Liver (tissue), 9 donors: ENCODE data around the gene OGFOD1. TPM values are rescaled to one million over a fixed set of nuclear protein-coding genes. Genes with fewer than 3 reads are reported as not detected.

Experiments used
- DNase-seq: peaks from one replicate; pipeline ENCODE4 v3.0.0-alpha.2; 2017; ENCODE audit warnings: low spot score
- H3K27ac ChIP-seq, 2 donors: one replicate each; pipeline ENCODE4 v1.7.0; 2013; ENCODE audit warnings: inconsistent platforms in 2 of 2, low read length in 2 of 2, control low read depth in 1 of 2, low read depth in 1 of 2, mild to moderate bottlenecking in 1 of 2
- H3K27me3 ChIP-seq, 4 donors: one replicate each; pipeline versions ENCODE4 v1.6.1 to v1.7.0; 2013; ENCODE audit warnings: low read length in 3 of 4, inconsistent platforms in 1 of 4, mild to moderate bottlenecking in 1 of 4, moderate library complexity in 1 of 4; ENCODE audit not compliant: control insufficient read depth in 4 of 4, insufficient read depth in 4 of 4
- H3K36me3 ChIP-seq, 4 donors: one replicate each; pipeline versions ENCODE4 v1.6.1 to v1.7.0; 2013; ENCODE audit warnings: low read length in 3 of 4, mild to moderate bottlenecking in 3 of 4, low read depth in 1 of 4, moderate library complexity in 1 of 4; ENCODE audit not compliant: control insufficient read depth in 4 of 4, insufficient read depth in 3 of 4
- H3K4me1 ChIP-seq, 4 donors: one replicate each; pipeline versions ENCODE4 v1.6.1 to v1.7.0; 2013; ENCODE audit warnings: low read length in 3 of 4, mild to moderate bottlenecking in 3 of 4, moderate library complexity in 1 of 4; ENCODE audit not compliant: control insufficient read depth in 4 of 4, insufficient read depth in 4 of 4
- H3K4me3 ChIP-seq, 3 donors: one replicate each; pipeline versions ENCODE4 v1.6.1 to v1.7.0; 2013; ENCODE audit warnings: low read length in 3 of 3, control low read depth in 1 of 3, low read depth in 1 of 3, mild to moderate bottlenecking in 1 of 3
- H3K9ac ChIP-seq, 2 donors: one replicate each; pipeline ENCODE4 v1.7.0; 2013; ENCODE audit warnings: low read length in 2 of 2, mild to moderate bottlenecking in 2 of 2, moderate library complexity in 2 of 2, control low read depth in 1 of 2, low read depth in 1 of 2
- H3K9me3 ChIP-seq, 4 donors: one replicate each; pipeline versions ENCODE4 v1.6.1 to v1.7.0; 2013; ENCODE audit warnings: low read length in 3 of 4; ENCODE audit not compliant: control insufficient read depth in 4 of 4
- EGR1 ChIP-seq, 2 donors: IDR thresholded peaks; 2 replicates each; pipeline ENCODE4 v1.6.1; 2016 to 2018; ENCODE audit warnings: antibody characterized with exemption in 2 of 2, low read depth in 2 of 2
- FOXA1 ChIP-seq: IDR thresholded peaks from 2 replicates; pipeline ENCODE4 v1.6.1; 2016; ENCODE audit warnings: antibody characterized with exemption
- FOXA2 ChIP-seq: IDR thresholded peaks from 2 replicates; pipeline ENCODE4 v1.6.1; 2016; ENCODE audit warnings: antibody characterized with exemption
- HNF4G ChIP-seq: IDR thresholded peaks from 2 replicates; pipeline ENCODE4 v1.6.1; 2016; ENCODE audit warnings: antibody characterized with exemption
- JUND ChIP-seq, 2 donors: IDR thresholded peaks; 2 replicates each; pipeline ENCODE4 v1.6.1; 2016; ENCODE audit warnings: antibody characterized with exemption in 2 of 2
- MAX ChIP-seq: IDR thresholded peaks from 2 replicates; pipeline ENCODE4 v1.6.1; 2016; ENCODE audit warnings: antibody characterized with exemption
- NR2F2 ChIP-seq: IDR thresholded peaks from 2 replicates; pipeline ENCODE4 v1.6.1; 2016; ENCODE audit warnings: antibody characterized with exemption
- RAD21 ChIP-seq, 2 donors: IDR thresholded peaks; 2 replicates each; pipeline ENCODE4 v1.6.1; 2016; ENCODE audit warnings: antibody characterized with exemption in 2 of 2, mild to moderate bottlenecking in 2 of 2
- REST ChIP-seq: IDR thresholded peaks from 2 replicates; pipeline ENCODE4 v1.6.1; 2016; ENCODE audit warnings: antibody characterized with exemption, mild to moderate bottlenecking
- RXRA ChIP-seq, 2 donors: IDR thresholded peaks; 2 replicates each; pipeline ENCODE4 v1.6.1; 2017 to 2018; ENCODE audit warnings: antibody characterized with exemption in 2 of 2, mild to moderate bottlenecking in 1 of 2
- SP1 ChIP-seq: IDR thresholded peaks from 2 replicates; pipeline ENCODE4 v1.6.1; 2018; ENCODE audit warnings: antibody characterized with exemption, mild to moderate bottlenecking
- TAF1 ChIP-seq: conservative IDR thresholded peaks from 2 replicates; pipeline ENCODE4 v1.6.1; 2016; ENCODE audit warnings: antibody characterized with exemption, mild to moderate bottlenecking
- YY1 ChIP-seq: IDR thresholded peaks from 2 replicates; pipeline ENCODE4 v1.6.1; 2016; ENCODE audit warnings: antibody characterized with exemption, mild to moderate bottlenecking
- ZBTB33 ChIP-seq: IDR thresholded peaks from 2 replicates; pipeline ENCODE4 v1.6.1; 2016; ENCODE audit warnings: antibody characterized with exemption
- WGBS: extraction: QIAGEN DNeasy Blood & Tissue Kit; methylation state at CpG from one replicate; pipeline ENCODE4 v1.1.7; 2013; 5-methylcytosine and 5-hydroxymethylcytosine counted together
- polyA plus RNA-seq, 2 donors: library from polyadenylated mRNA; stranded (reverse) in 1 of 2; unstranded in 1 of 2; fragments of 200-250 nt in 1 of 2; fragments of >200 nt in 1 of 2; fragmentation: Nextera tagmentation in 1 of 2; extraction: Ambion mirVana in 1 of 2; gene quantifications; one replicate each; pipeline versions ENCODE4 v1.2.1 to v1.2.3, GENCODE V29; 2013 to 2015
- total RNA-seq, 2 donors: library from RNA; depleted of rRNA; stranded (reverse); fragments of >200 nt; gene quantifications; one replicate each; pipeline ENCODE4 v1.2.3, GENCODE V29; 2014
- TF ChIP-seq, protein P1 (sequence below): fragments of 150-350 bp; IDR thresholded peaks from 2 replicates; pipeline ENCODE4 v1.5.1; 2017; ENCODE audit warnings: improper control_type of control experiment, low read depth, low read length; ENCODE audit not compliant: missing input control
- TF ChIP-seq, protein P2 (sequence below): IDR thresholded peaks from 2 replicates; pipeline ENCODE4 v1.6.1; 2016; ENCODE audit warnings: antibody characterized with exemption
- donor health status: healthy.
- donor health status: healthy.
- donor health status: healthy.
- donor health status: healthy.
- donor health status: healthy.

The OGFOD1 gene
- total and polyA plus RNA-seq, 4 donors, result 15.5 to 40.2 (median 21.2) TPM

DNA sequence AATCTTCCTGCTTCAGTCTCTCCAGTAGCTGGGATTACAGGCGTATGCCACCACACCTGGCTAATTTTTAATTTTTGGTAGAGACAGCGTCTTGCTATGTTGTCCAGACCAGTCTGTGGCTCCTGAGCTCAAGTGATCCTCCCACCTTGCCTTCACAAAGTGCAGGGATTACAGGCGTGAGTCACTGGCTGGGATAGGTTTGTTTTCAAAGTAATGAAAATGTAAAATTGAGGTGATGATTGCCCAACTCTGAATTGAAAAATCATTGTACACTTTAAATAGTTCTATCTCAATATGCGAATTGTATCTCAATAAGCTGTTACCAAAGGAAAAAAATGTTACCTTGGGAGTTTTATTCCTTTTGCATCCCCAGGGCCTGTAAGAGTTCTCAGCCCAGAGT lies 24.8 kb upstream of the OGFOD1 start:
- Histone ChIP-seq H3K27me3 (no peaks in the 10 kb centered on the region), H3K4me1 (peaks cover 5 to 22% (median 17%) of the 10 kb centered on the region in 4 donors), H3K9me3 (no peaks in the 10 kb centered on the region), H3K36me3 (peaks cover 0 to 11% (median 4%) of the 10 kb centered on the region in 4 donors), H3K27ac (no peak overlapping the region), H3K4me3 (no peak overlapping the region), H3K9ac (no peak overlapping the region)
- DNase-seq, result no peak
- 88% methylated on average over 4 of the region's 4 CpGs for WGBS
- TF ChIP-seq, protein P1, sequence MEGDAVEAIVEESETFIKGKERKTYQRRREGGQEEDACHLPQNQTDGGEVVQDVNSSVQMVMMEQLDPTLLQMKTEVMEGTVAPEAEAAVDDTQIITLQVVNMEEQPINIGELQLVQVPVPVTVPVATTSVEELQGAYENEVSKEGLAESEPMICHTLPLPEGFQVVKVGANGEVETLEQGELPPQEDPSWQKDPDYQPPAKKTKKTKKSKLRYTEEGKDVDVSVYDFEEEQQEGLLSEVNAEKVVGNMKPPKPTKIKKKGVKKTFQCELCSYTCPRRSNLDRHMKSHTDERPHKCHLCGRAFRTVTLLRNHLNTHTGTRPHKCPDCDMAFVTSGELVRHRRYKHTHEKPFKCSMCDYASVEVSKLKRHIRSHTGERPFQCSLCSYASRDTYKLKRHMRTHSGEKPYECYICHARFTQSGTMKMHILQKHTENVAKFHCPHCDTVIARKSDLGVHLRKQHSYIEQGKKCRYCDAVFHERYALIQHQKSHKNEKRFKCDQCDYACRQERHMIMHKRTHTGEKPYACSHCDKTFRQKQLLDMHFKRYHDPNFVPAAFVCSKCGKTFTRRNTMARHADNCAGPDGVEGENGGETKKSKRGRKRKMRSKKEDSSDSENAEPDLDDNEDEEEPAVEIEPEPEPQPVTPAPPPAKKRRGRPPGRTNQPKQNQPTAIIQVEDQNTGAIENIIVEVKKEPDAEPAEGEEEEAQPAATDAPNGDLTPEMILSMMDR, result no peak
- TF ChIP-seq FOXA2 (no peak), REST (no peak), HNF4G (no peak), RXRA (IDR thresholded peaks at IDR 0.05) (no peak)

GRCh38 chr16:56428091-56428490 lies 23.3 kb upstream of the OGFOD1 start:
- DNase-seq, result no peak
- no peak overlapping the region for H3K9ac ChIP-seq
- WGBS, result 92% methylated on average over 1 of the region's 1 CpG

More at GRCh38 chr16:56428091-56428490, 23.3 kb upstream of the OGFOD1 start:
- TF ChIP-seq NR2F2 (no peak), ZBTB33 (no peak), FOXA1 (no peak), RAD21 (IDR thresholded peaks at IDR 0.05) (no peak), RXRA (IDR thresholded peaks at IDR 0.05) (no peak), FOXA2 (no peak), JUND (IDR thresholded peaks at IDR 0.05) (no peak), SP1 (no peak), TAF1 (no peak), MAX (no peak), EGR1 (IDR thresholded peaks at IDR 0.05; ENCODE audit: low read depth in 2 of 2) (no peak), REST (no peak), HNF4G (no peak), YY1 (no peak)
- TF ChIP-seq, protein P2, sequence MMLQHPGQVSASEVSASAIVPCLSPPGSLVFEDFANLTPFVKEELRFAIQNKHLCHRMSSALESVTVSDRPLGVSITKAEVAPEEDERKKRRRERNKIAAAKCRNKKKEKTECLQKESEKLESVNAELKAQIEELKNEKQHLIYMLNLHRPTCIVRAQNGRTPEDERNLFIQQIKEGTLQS, result no peak
- TF ChIP-seq, protein P1, result no peak
- no peak overlapping the region for H3K4me3 ChIP-seq
- H3K36me3 ChIP-seq, result peaks cover 1 to 18% (median 9%) of the 10 kb centered on the region in 4 donors
- no peaks in the 10 kb centered on the region for H3K27me3 ChIP-seq
- H3K27ac ChIP-seq, result no peak overlapping the region
- peaks cover under 1 to 11% (median 10%) of the 10 kb centered on the region in 4 donors for H3K4me1 ChIP-seq
- no peaks in the 10 kb centered on the region for H3K9me3 ChIP-seq
